Fibroblast of lung (primary cell): ENCODE results near the gene PIGC. TPM values are rescaled to one million over a fixed set of nuclear protein-coding genes. Genes with fewer than 3 reads are reported as not detected.

Experiments
- DNase-seq, 2 donors: peaks; one replicate each; pipeline versions ENCODE4 v3.0.0 to v3.0.0-alpha.2; 2010; ENCODE audit warnings: low read depth in 2 of 2
- H2AFZ ChIP-seq: 2 replicates; pipeline ENCODE4 v1.5.1; 2012; ENCODE audit warnings: low read length, control low read depth, inconsistent platforms
- H3K27ac ChIP-seq: 2 replicates; pipeline ENCODE4 v1.5.1; 2011; ENCODE audit warnings: low read length, control low read depth; ENCODE audit not compliant: insufficient read depth
- H3K27me3 ChIP-seq: 2 replicates; pipeline ENCODE4 v1.5.1; 2011; ENCODE audit warnings: mild to moderate bottlenecking, low read length; ENCODE audit not compliant: control insufficient read depth, insufficient read depth
- H3K36me3 ChIP-seq: 2 replicates; pipeline ENCODE4 v1.5.1; 2011; ENCODE audit warnings: low read length; ENCODE audit not compliant: control insufficient read depth, insufficient read depth
- H3K4me1 ChIP-seq: 2 replicates; pipeline ENCODE4 v1.5.1; 2011; ENCODE audit warnings: low read length; ENCODE audit not compliant: control insufficient read depth, insufficient read depth; ENCODE audit errors: extremely low read depth
- H3K4me2 ChIP-seq: 2 replicates; pipeline ENCODE4 v1.5.1; 2011; ENCODE audit warnings: low read length, control low read depth; ENCODE audit not compliant: insufficient read depth; ENCODE audit errors: extremely low read depth
- H3K4me3 ChIP-seq, 4 experiments: fragments of 200-600 bp in 1 of 4; sonication (generic) in 1 of 4; replicated peaks in 1 of 4; 2 replicates each; pipeline ENCODE4 v1.5.1; 2011 to 2016; ENCODE audit warnings: low read length in 4 of 4, low read depth in 3 of 4, mild to moderate bottlenecking in 3 of 4, control low read depth in 2 of 4, inconsistent platforms in 1 of 4, mixed read lengths in 1 of 4; ENCODE audit not compliant: insufficient read depth in 1 of 4; ENCODE audit errors: control extremely low read depth in 1 of 4
- H3K79me2 ChIP-seq: 2 replicates; pipeline ENCODE4 v1.5.1; 2012; ENCODE audit warnings: mild to moderate bottlenecking, low read length, inconsistent platforms; ENCODE audit not compliant: control insufficient read depth, insufficient read depth
- H3K9ac ChIP-seq: 2 replicates; pipeline ENCODE4 v1.5.1; 2011; ENCODE audit warnings: mild to moderate bottlenecking, low read length, control low read depth; ENCODE audit not compliant: insufficient read depth
- H3K9me3 ChIP-seq: 2 replicates; pipeline ENCODE4 v1.5.1; 2012; ENCODE audit warnings: low read depth, low read length; ENCODE audit not compliant: control insufficient read depth, insufficient read depth
- H4K20me1 ChIP-seq: 2 replicates; pipeline ENCODE4 v1.5.1; 2011; ENCODE audit warnings: low read length; ENCODE audit not compliant: control insufficient read depth, insufficient read depth; ENCODE audit errors: extremely low read depth
- CTCF ChIP-seq, 2 donors: IDR thresholded peaks in 1 of 2; conservative IDR thresholded peaks in 1 of 2; 1 replicate in 1 of 2; 2 replicates in 1 of 2; pipeline ENCODE4 v1.5.1; 2011 to 2012; ENCODE audit warnings: low read length in 2 of 2, control low read depth in 1 of 2, inconsistent platforms in 1 of 2, low read depth in 1 of 2, mild to moderate bottlenecking in 1 of 2
- EZH2 ChIP-seq: IDR thresholded peaks from 2 replicates; pipeline ENCODE4 v1.5.1; 2012; ENCODE audit warnings: low read length, control low read depth, mild to moderate bottlenecking; ENCODE audit errors: missing control alignments
- polyA plus RNA-seq, 2 donors: library from polyadenylated mRNA; depleted of rRNA in 1 of 2; stranded (reverse) in 1 of 2; unstranded in 1 of 2; fragments of >200 nt; gene quantifications; 2 replicates each; pipeline ENCODE4 v1.2.1, GENCODE V29; 2011 to 2012; ENCODE audit warnings: missing spikeins in 1 of 2
- total RNA-seq: library from RNA; depleted of rRNA; stranded (reverse); fragments of >200 nt; gene quantifications from 2 replicates; pipeline ENCODE4 v1.2.1, GENCODE V29; 2014

Gene PIGC
- total and polyA plus RNA-seq, 2 donors (not counting 1 experiment from before 2014, with no cell fraction given), result 20.3 to 28.9 TPM

- no peak overlapping the region for H2AFZ ChIP-seq
- no peaks in the 10 kb centered on the region for H3K36me3 ChIP-seq
- H3K4me2 ChIP-seq, result no peak overlapping the region
- no peaks in the 10 kb centered on the region for H3K79me2 ChIP-seq
- H3K27ac ChIP-seq, result no peak overlapping the region
- TF ChIP-seq EZH2 (no peak), CTCF (conservative IDR thresholded peaks at IDR 0.05 in 1 of 2, IDR thresholded peaks at IDR 0.05 in 1 of 2; ENCODE audit: low read depth in 1 of 2, low read length in 2 of 2) (no peak)
- H3K4me3 ChIP-seq, result no peak overlapping the region
- no peak overlapping the region for H3K9ac ChIP-seq
- H3K27me3 ChIP-seq, result no peaks in the 10 kb centered on the region
- DNase-seq, result no peak
- no peaks in the 10 kb centered on the region for H3K9me3 ChIP-seq
- H4K20me1 ChIP-seq, result no peaks in the 10 kb centered on the region
- H3K4me1 ChIP-seq, result no peaks in the 10 kb centered on the region
Measured at GRCh38 chr1:172431721-172432192, 12.1 kb downstream of the PIGC start.

- Histone ChIP-seq H3K27me3 (no peaks in the 10 kb centered on the region), H3K79me2 (no peaks in the 10 kb centered on the region), H3K4me2 (no peak overlapping the region), H3K27ac (no peak overlapping the region), H4K20me1 (no peaks in the 10 kb centered on the region), H3K4me1 (no peaks in the 10 kb centered on the region), H3K4me3 (no peak overlapping the region), H2AFZ (no peak overlapping the region), H3K9me3 (no peaks in the 10 kb centered on the region), H3K9ac (no peak overlapping the region), H3K36me3 (no peaks in the 10 kb centered on the region)
- TF ChIP-seq CTCF (conservative IDR thresholded peaks at IDR 0.05 in 1 of 2, IDR thresholded peaks at IDR 0.05 in 1 of 2; ENCODE audit: low read depth in 1 of 2, low read length in 2 of 2) (no peak), EZH2 (no peak)
- no peak for DNase-seq
Measured at GRCh38 chr1:172431204-172431603, 12.7 kb downstream of the PIGC start.

- Histone ChIP-seq H3K4me2 (no peak overlapping the region), H3K9me3 (no peaks in the 10 kb centered on the region), H3K4me1 (no peaks in the 10 kb centered on the region), H3K9ac (no peak overlapping the region), H3K79me2 (no peaks in the 10 kb centered on the region), H3K27ac (no peak overlapping the region), H3K27me3 (no peaks in the 10 kb centered on the region), H4K20me1 (no peaks in the 10 kb centered on the region), H3K4me3 (no peak overlapping the region), H3K36me3 (no peaks in the 10 kb centered on the region), H2AFZ (no peak overlapping the region)
- no peak for DNase-seq
- TF ChIP-seq CTCF (conservative IDR thresholded peaks at IDR 0.05 in 1 of 2, IDR thresholded peaks at IDR 0.05 in 1 of 2; ENCODE audit: low read depth in 1 of 2, low read length in 2 of 2) (no peak), EZH2 (no peak)
Measured at GRCh38 chr1:172430128-172430454, 13.8 kb downstream of the PIGC start.
